Measurements from ENCODE around the gene SETD1A. TPM values are rescaled to one million over a fixed set of nuclear protein-coding genes. Genes with fewer than 3 reads are reported as not detected.

The SETD1A gene
- total and polyA plus RNA-seq, 9 of the 15 experiments (the other 6 are each of a cell fraction or from before 2014, with no cell fraction given), result 0.08 to 36.0 (median 4.2) TPM

DNA sequence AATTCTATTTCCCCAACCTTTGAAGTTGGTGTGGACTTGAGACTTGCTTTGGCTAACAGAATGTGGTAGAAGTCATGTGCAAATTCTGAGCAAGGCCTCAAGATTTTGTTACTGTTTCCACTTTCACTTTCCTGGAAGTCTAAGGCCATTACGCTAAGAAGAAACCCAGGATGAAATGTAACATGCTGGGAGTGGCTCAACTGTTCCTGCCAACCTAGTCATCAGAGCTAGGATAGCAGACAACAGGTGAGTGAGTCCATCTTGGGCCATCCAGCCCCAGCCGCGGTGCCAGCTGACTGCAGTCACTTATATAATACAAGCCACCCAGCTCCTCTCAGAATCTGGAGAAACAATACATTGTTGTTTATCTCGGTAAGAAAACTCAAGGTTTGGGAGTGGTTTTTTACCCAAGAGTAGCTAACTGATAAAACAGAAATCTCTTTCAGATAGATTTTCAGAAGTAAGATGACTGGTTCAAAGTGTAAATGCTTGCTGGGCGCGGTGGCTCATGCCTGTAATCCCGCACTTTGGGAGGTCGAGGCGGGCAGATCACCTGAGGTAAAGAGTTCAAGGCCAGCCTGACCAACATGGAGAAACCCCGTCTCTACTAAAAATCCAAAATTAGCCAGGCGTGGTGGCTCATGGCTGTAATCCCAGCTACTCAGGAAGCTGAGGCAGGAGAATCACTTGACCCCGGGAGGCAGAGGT lies 65.1 kb downstream of the SETD1A start (continued):
- TF ChIP-seq, protein P1, sequence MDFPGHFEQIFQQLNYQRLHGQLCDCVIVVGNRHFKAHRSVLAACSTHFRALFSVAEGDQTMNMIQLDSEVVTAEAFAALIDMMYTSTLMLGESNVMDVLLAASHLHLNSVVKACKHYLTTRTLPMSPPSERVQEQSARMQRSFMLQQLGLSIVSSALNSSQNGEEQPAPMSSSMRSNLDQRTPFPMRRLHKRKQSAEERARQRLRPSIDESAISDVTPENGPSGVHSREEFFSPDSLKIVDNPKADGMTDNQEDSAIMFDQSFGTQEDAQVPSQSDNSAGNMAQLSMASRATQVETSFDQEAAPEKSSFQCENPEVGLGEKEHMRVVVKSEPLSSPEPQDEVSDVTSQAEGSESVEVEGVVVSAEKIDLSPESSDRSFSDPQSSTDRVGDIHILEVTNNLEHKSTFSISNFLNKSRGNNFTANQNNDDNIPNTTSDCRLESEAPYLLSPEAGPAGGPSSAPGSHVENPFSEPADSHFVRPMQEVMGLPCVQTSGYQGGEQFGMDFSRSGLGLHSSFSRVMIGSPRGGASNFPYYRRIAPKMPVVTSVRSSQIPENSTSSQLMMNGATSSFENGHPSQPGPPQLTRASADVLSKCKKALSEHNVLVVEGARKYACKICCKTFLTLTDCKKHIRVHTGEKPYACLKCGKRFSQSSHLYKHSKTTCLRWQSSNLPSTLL (IDR thresholded peaks at IDR 0.05), result no peak
- TF ChIP-seq SPI1 (IDR thresholded peaks at IDR 0.05; ENCODE audit: borderline replicate concordance, low read depth, low read length), result no peak
- no peak for TF ChIP-seq HCFC1 (IDR thresholded peaks at IDR 0.05; ENCODE audit: low read depth, low read length)
- TF ChIP-seq, protein P2, sequence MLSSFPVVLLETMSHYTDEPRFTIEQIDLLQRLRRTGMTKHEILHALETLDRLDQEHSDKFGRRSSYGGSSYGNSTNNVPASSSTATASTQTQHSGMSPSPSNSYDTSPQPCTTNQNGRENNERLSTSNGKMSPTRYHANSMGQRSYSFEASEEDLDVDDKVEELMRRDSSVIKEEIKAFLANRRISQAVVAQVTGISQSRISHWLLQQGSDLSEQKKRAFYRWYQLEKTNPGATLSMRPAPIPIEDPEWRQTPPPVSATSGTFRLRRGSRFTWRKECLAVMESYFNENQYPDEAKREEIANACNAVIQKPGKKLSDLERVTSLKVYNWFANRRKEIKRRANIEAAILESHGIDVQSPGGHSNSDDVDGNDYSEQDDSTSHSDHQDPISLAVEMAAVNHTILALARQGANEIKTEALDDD (IDR thresholded peaks at IDR 0.05), result no peak
- 0 out of 2 replicates have a peak, but pooled peaks have one; percentile 3 for TF ChIP-seq ZNF766 (CRISPR knock-in tag; conservative IDR thresholded peaks at IDR 0.05)
- TF ChIP-seq GABPA (tag; conservative IDR thresholded peaks at IDR 0.05; ENCODE audit: low read depth), result no peak
- TF ChIP-seq, protein P3, sequence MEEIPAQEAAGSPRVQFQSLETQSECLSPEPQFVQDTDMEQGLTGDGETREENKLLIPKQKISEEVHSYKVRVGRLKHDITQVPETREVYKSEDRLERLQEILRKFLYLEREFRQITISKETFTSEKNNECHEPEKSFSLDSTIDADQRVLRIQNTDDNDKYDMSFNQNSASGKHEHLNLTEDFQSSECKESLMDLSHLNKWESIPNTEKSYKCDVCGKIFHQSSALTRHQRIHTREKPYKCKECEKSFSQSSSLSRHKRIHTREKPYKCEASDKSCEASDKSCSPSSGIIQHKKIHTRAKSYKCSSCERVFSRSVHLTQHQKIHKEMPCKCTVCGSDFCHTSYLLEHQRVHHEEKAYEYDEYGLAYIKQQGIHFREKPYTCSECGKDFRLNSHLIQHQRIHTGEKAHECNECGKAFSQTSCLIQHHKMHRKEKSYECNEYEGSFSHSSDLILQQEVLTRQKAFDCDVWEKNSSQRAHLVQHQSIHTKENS (CRISPR knock-in tag; IDR thresholded peaks at IDR 0.05), result no peak
- TF ChIP-seq NR2C1 (IDR thresholded peaks at IDR 0.05), result no peak
- no peak; the same call in 1 of the 2 replicates for TF ChIP-seq NR2C1 (tag; IDR thresholded peaks at IDR 0.05)
- TF ChIP-seq ZNF589 (CRISPR knock-in tag; IDR thresholded peaks at IDR 0.05; ENCODE audit: low read depth), result 0 out of 2 replicates have a peak, but pooled peaks have one; percentile 8
- TF ChIP-seq ESRRA (IDR thresholded peaks at IDR 0.05; ENCODE audit: borderline replicate concordance, low read depth), result no peak
- TF ChIP-seq HLTF (IDR thresholded peaks at IDR 0.05), result no peak
